ENCODE measurements around the gene MT1E. TPM values are rescaled to one million over a fixed set of nuclear protein-coding genes. Genes with fewer than 3 reads are reported as not detected.

The MT1E gene
- total and polyA plus RNA-seq, 2 of the 13 experiments (the other 11 are each of a cell fraction or from before 2014, with no cell fraction given) = 110 to 1,072 TPM

DNA sequence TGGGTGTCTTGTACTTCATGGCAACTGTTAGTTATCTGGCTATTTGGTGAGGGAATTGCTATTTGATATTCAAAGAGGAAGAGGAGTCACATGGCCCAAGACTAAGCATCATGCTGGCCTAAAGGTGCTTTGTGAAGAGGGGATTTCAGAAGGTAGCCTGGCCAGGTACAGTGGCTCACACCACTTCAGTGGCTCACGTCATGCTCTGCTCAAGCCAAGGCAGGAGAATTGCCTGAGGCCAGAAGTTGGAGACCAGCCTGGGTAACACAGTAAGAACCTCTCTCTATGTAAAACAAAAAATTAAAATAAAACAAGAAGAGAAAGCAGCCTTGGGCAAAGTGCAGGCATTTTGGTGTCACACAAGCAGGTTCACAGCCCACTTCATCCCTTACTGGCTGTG lies 19.7 kb downstream of the MT1E start:
- no peak for DNase-seq (ENCODE audit: low spot score)
- no peaks in the 10 kb centered on the region for H3K9me3 ChIP-seq (ENCODE audit: low read length)
- H3K4me2 ChIP-seq (ENCODE audit: low read depth, low read length) = no peak overlapping the region
- no peak for FAIRE-seq
- intact Hi-C loops (cut with micrococcal nuclease; ENCODE audit: unreplicated experiment) (no loop called here), in situ Hi-C loops (cut with HindIII; ENCODE audit: extremely low pct_ligation_motif_present, low pct_unique_long_range_greater_than_20kb) (no loop called here)
- H2AFZ ChIP-seq (ENCODE audit: low read length) = no peak overlapping the region
- no peak overlapping the region for H3K9ac ChIP-seq (ENCODE audit: insufficient read depth, low read depth, low read length)
- H3K79me2 ChIP-seq (ENCODE audit: insufficient read depth, low read length) = no peaks in the 10 kb centered on the region
- CTCF ChIA-PET (ENCODE audit: low intra/inter-chr PET ratio, low total read pairs) = no interaction called here
- no TSS peak for BruUV-seq (replicated peaks)
- TF ChIP-seq ZNF468 (CRISPR knock-in tag; IDR thresholded peaks at IDR 0.05) (no peak), GFI1 (CRISPR knock-in tag; IDR thresholded peaks at IDR 0.05; ENCODE audit: borderline replicate concordance) (no peak), GATAD2A (CRISPR knock-in tag; IDR thresholded peaks at IDR 0.05) (no peak), ZNF737 (CRISPR knock-in tag; IDR thresholded peaks at IDR 0.05; ENCODE audit: borderline replicate concordance) (no peak), ZNF850 (CRISPR knock-in tag; conservative IDR thresholded peaks at IDR 0.05) (no peak), ZNF496 (CRISPR knock-in tag; IDR thresholded peaks at IDR 0.05; ENCODE audit: insufficient replicate concordance) (no peak), ZNF224 (CRISPR knock-in tag; IDR thresholded peaks at IDR 0.05) (no peak), ZSCAN25 (CRISPR knock-in tag; IDR thresholded peaks at IDR 0.05) (no peak), KDM3A (CRISPR knock-in tag; IDR thresholded peaks at IDR 0.05; ENCODE audit: low read depth) (no peak), RXRB (CRISPR knock-in tag; IDR thresholded peaks at IDR 0.05; ENCODE audit: borderline replicate concordance) (no peak), ZFP36L1 (CRISPR knock-in tag; IDR thresholded peaks at IDR 0.05) (no peak), KLF12 (CRISPR knock-in tag; IDR thresholded peaks at IDR 0.05; ENCODE audit: borderline replicate concordance) (no peak), ZFX (CRISPR knock-in tag; IDR thresholded peaks at IDR 0.05; ENCODE audit: low read depth) (no peak), CC2D1A (CRISPR knock-in tag; IDR thresholded peaks at IDR 0.05) (no peak)
- TF ChIP-seq, protein P1, sequence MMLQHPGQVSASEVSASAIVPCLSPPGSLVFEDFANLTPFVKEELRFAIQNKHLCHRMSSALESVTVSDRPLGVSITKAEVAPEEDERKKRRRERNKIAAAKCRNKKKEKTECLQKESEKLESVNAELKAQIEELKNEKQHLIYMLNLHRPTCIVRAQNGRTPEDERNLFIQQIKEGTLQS (CRISPR knock-in tag; IDR thresholded peaks at IDR 0.05) = no peak
- TF ChIP-seq, protein P2, sequence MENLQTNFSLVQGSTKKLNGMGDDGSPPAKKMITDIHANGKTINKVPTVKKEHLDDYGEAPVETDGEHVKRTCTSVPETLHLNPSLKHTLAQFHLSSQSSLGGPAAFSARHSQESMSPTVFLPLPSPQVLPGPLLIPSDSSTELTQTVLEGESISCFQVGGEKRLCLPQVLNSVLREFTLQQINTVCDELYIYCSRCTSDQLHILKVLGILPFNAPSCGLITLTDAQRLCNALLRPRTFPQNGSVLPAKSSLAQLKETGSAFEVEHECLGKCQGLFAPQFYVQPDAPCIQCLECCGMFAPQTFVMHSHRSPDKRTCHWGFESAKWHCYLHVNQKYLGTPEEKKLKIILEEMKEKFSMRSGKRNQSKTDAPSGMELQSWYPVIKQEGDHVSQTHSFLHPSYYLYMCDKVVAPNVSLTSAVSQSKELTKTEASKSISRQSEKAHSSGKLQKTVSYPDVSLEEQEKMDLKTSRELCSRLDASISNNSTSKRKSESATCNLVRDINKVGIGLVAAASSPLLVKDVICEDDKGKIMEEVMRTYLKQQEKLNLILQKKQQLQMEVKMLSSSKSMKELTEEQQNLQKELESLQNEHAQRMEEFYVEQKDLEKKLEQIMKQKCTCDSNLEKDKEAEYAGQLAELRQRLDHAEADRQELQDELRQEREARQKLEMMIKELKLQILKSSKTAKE (CRISPR knock-in tag; IDR thresholded peaks at IDR 0.05; ENCODE audit: borderline replicate concordance) = no peak
- H3K27ac ChIP-seq (ENCODE audit: extremely low read length, insufficient read depth, low read length) = no peak overlapping the region
- WGBS (ENCODE audit: low lambda C conversion rate) = 8% methylated on average over 1 of the region's 1 CpG
- no peak overlapping the region for H3K4me3 ChIP-seq (replicated peaks in 1 of 3; ENCODE audit: insufficient read depth in 1 of 3, low read depth in 2 of 3, low read length in 3 of 3)
- POLR2A ChIA-PET = interaction anchor here (1.8 kb wide), 1 partner anchor 20 kb away, joined by 5 read pairs; the partner anchor contains the start of gene MT1E
- H4K20me1 ChIP-seq (ENCODE audit: insufficient read depth, low read length) = no peaks in the 10 kb centered on the region
- ATAC-seq = no peak
- H3K4me1 ChIP-seq (ENCODE audit: insufficient read depth, low read length) = peaks cover 40% of the 10 kb centered on the region
- no peaks in the 10 kb centered on the region for H3K36me3 ChIP-seq (replicated peaks in 1 of 2; ENCODE audit: control insufficient read depth in 1 of 2, insufficient read depth in 2 of 2, low read length in 2 of 2)
- H3K27me3 ChIP-seq (ENCODE audit: control insufficient read depth in 1 of 2, insufficient read depth in 2 of 2, low read length in 2 of 2) = peaks cover 9 to 42% of the 10 kb centered on the region in 2 experiments; a peak in 4 of 5 replicates

All from HepG2 (cell line).